Testis (tissue), 2 donors: ENCODE data around the gene TAGLN2.

Experiments used
- POLR2A ChIP-seq: fragments of 450-650 bp; IDR thresholded peaks from one replicate; pipeline ENCODE4 v1.6.1; 2017; ENCODE audit warnings: antibody characterized with exemption, mild to moderate bottlenecking, moderate library complexity
- TF ChIP-seq, protein P1 (sequence below), 3 experiments: fragments of 450-650 bp in 2 of 3; fragments of 200-600 bp in 1 of 3; sonication (generic) in 1 of 3; IDR thresholded peaks; one replicate each; pipeline ENCODE4 v1.5.1; 2016 to 2019; ENCODE audit warnings: antibody characterized with exemption in 3 of 3, mild to moderate bottlenecking in 2 of 3, moderate library complexity in 1 of 3

DNA sequence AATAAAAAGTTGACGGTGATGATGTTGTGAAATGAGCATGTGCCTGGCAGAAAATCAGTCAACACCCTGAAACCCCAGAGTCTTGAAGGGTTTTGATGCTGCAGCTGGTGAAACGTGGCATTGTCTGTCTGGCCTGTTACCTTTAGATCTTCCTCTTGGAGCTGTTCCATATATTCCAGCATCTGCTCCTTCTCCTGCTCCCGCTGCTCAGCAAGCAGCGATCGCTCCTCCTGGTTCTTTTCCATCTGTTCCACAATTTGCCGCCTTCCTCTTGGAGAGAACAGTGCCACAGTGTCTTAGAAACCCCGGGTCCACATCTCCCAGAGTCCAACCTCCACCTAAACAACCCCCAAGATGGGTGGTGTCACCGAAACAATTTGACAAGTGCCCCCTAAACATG is 41.0 kb downstream of the TAGLN2 start:
- TF ChIP-seq, protein P1, sequence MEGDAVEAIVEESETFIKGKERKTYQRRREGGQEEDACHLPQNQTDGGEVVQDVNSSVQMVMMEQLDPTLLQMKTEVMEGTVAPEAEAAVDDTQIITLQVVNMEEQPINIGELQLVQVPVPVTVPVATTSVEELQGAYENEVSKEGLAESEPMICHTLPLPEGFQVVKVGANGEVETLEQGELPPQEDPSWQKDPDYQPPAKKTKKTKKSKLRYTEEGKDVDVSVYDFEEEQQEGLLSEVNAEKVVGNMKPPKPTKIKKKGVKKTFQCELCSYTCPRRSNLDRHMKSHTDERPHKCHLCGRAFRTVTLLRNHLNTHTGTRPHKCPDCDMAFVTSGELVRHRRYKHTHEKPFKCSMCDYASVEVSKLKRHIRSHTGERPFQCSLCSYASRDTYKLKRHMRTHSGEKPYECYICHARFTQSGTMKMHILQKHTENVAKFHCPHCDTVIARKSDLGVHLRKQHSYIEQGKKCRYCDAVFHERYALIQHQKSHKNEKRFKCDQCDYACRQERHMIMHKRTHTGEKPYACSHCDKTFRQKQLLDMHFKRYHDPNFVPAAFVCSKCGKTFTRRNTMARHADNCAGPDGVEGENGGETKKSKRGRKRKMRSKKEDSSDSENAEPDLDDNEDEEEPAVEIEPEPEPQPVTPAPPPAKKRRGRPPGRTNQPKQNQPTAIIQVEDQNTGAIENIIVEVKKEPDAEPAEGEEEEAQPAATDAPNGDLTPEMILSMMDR (IDR thresholded peaks at IDR 0.05): no peak
- no peak for TF ChIP-seq POLR2A
